ENCODE data around the gene SMR3A. TPM values are rescaled to one million over a fixed set of nuclear protein-coding genes. Genes with fewer than 3 reads are reported as not detected.

Gene SMR3A
- total RNA-seq, 1 experiment from 2014 or later: not detected

DNA sequence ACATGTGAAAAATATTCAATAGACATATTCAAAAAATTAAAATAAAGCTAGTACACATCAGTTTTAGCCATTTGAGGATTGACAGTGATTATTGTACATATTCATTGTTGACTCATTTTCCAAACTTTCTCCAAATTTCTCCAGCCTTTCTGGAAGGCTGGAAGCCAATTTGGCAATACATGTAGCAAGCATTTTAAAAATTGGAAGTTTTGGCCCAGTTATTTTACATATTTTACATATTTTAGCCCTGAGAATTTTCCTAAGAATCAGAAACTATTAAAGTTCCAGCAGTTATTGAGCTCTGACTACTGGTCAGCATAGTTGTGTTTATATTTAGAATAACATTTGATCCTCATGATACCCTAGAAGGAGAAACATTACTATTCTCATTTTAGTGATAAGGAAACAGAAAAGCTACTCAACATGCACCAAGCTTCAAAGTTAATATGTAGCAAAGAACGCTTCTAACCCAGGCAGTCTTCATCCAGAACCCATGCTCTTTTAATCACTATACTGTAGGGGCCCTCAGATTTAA is 22.6 kb upstream of the SMR3A start:
- Histone ChIP-seq H3K9me3 (ENCODE audit: low read depth, low read length, poor library complexity, severe bottlenecking) (no peaks in the 10 kb centered on the region), H3K4me3 (ENCODE audit: low read depth, low read length, poor library complexity, severe bottlenecking) (no peak overlapping the region), H3K27ac (ENCODE audit: low read depth, low read length, poor library complexity, severe bottlenecking) (no peak overlapping the region), H3K27me3 (replicated peaks; ENCODE audit: insufficient read depth, low read depth, low read length, poor library complexity) (no peaks in the 10 kb centered on the region), H3K4me1 (ENCODE audit: insufficient read depth, low read length, poor library complexity, severe bottlenecking) (no peaks in the 10 kb centered on the region), H3K36me3 (ENCODE audit: insufficient read depth, low read length, poor library complexity, severe bottlenecking) (no peaks in the 10 kb centered on the region)
- DNase-seq (ENCODE audit: low spot score): no peak
- no TSS peak for BruUV-seq (replicated peaks)
- TF ChIP-seq, protein P1, sequence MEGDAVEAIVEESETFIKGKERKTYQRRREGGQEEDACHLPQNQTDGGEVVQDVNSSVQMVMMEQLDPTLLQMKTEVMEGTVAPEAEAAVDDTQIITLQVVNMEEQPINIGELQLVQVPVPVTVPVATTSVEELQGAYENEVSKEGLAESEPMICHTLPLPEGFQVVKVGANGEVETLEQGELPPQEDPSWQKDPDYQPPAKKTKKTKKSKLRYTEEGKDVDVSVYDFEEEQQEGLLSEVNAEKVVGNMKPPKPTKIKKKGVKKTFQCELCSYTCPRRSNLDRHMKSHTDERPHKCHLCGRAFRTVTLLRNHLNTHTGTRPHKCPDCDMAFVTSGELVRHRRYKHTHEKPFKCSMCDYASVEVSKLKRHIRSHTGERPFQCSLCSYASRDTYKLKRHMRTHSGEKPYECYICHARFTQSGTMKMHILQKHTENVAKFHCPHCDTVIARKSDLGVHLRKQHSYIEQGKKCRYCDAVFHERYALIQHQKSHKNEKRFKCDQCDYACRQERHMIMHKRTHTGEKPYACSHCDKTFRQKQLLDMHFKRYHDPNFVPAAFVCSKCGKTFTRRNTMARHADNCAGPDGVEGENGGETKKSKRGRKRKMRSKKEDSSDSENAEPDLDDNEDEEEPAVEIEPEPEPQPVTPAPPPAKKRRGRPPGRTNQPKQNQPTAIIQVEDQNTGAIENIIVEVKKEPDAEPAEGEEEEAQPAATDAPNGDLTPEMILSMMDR (conservative IDR thresholded peaks at IDR 0.05; ENCODE audit: low read depth, low read length): no peak
- no peak for TF ChIP-seq EZH2 (IDR thresholded peaks at IDR 0.05; ENCODE audit: borderline replicate concordance, low read depth, low read length, poor library complexity, severe bottlenecking)
- POLR2A ChIA-PET (ENCODE audit: low non-redundant PET): no interaction called here
- CTCF ChIA-PET: no interaction called here
- intact Hi-C loops (cut with micrococcal nuclease; ENCODE audit: unreplicated experiment): no loop called here

- CTCF ChIA-PET: no interaction called here
- no peaks in the 10 kb centered on the region for H3K27me3 ChIP-seq (replicated peaks; ENCODE audit: insufficient read depth, low read depth, low read length, poor library complexity)
- POLR2A ChIA-PET (ENCODE audit: low non-redundant PET): no interaction called here
- DNase-seq (ENCODE audit: low spot score): no peak
- no peak for TF ChIP-seq EZH2 (IDR thresholded peaks at IDR 0.05; ENCODE audit: borderline replicate concordance, low read depth, low read length, poor library complexity, severe bottlenecking)
- TF ChIP-seq, protein P1 (conservative IDR thresholded peaks at IDR 0.05; ENCODE audit: low read depth, low read length): no peak
- no peak overlapping the region for H3K27ac ChIP-seq (ENCODE audit: low read depth, low read length, poor library complexity, severe bottlenecking)
- no peaks in the 10 kb centered on the region for H3K4me1 ChIP-seq (ENCODE audit: insufficient read depth, low read length, poor library complexity, severe bottlenecking)
- H3K9me3 ChIP-seq (ENCODE audit: low read depth, low read length, poor library complexity, severe bottlenecking): no peaks in the 10 kb centered on the region
- no TSS peak for BruUV-seq (replicated peaks)
- no peak overlapping the region for H3K4me3 ChIP-seq (ENCODE audit: low read depth, low read length, poor library complexity, severe bottlenecking)
- H3K36me3 ChIP-seq (ENCODE audit: insufficient read depth, low read length, poor library complexity, severe bottlenecking): no peaks in the 10 kb centered on the region
- intact Hi-C loops (cut with micrococcal nuclease; ENCODE audit: unreplicated experiment): no loop called here
Measured at GRCh38 chr4:70356185-70356584, 4.4 kb upstream of the SMR3A start.

- intact Hi-C loops (cut with micrococcal nuclease; ENCODE audit: unreplicated experiment): no loop called here
- ChIA-PET POLR2A (ENCODE audit: low non-redundant PET) (no interaction called here), CTCF (no interaction called here)
- no peak overlapping the region for H3K4me3 ChIP-seq (ENCODE audit: low read depth, low read length, poor library complexity, severe bottlenecking)
- TF ChIP-seq, protein P1 (conservative IDR thresholded peaks at IDR 0.05; ENCODE audit: low read depth, low read length): no peak
- TF ChIP-seq EZH2 (IDR thresholded peaks at IDR 0.05; ENCODE audit: borderline replicate concordance, low read depth, low read length, poor library complexity, severe bottlenecking): no peak
- no TSS peak for BruUV-seq (replicated peaks)
- no peaks in the 10 kb centered on the region for H3K27me3 ChIP-seq (replicated peaks; ENCODE audit: insufficient read depth, low read depth, low read length, poor library complexity)
- no peaks in the 10 kb centered on the region for H3K36me3 ChIP-seq (ENCODE audit: insufficient read depth, low read length, poor library complexity, severe bottlenecking)
- no peaks in the 10 kb centered on the region for H3K4me1 ChIP-seq (ENCODE audit: insufficient read depth, low read length, poor library complexity, severe bottlenecking)
- no peak for DNase-seq (ENCODE audit: low spot score)
- H3K9me3 ChIP-seq (ENCODE audit: low read depth, low read length, poor library complexity, severe bottlenecking): no peaks in the 10 kb centered on the region
- no peak overlapping the region for H3K27ac ChIP-seq (ENCODE audit: low read depth, low read length, poor library complexity, severe bottlenecking)
Measured at GRCh38 chr4:70359115-70359661, 1.4 kb upstream of the SMR3A start.
